Kidney glomerular epithelial cell (primary cell): ENCODE data around the gene CAND2.
"Not testable (repeated sequence)": the region's sequence is repeated elsewhere in the genome, so short reads cannot be mapped to it uniquely, and the experiment has no call there.

Source experiments
- DNase-seq: peaks from one replicate; lab custom pipeline; 2025; lab: John Stamatoyannopoulos, UW

The CAND2 gene

GRCh38 chr3:12862387-12862786 lies 65.9 kb downstream of the CAND2 start:
- no peak for DNase-seq

DNA sequence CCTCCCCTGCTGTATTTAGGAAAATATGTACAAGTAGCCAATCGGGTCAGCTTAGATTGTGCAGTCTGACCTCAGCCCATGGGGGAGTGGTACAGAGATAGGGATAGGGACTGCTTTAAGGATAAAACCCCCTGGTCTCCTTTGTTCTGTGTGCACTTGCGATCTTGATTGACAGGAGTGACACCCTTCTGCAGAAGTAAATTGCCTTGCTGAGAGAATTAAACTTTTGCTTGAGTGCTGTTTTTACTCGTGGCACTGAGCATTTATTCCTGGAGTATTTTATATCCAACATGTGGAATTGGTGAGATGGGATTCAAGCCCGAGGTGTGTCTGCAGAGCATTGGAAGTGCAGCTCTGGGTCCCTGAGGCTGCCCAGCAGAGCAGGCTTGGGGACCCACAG lies 68.8 kb downstream of the CAND2 start:
- DNase-seq: no peak

DNA sequence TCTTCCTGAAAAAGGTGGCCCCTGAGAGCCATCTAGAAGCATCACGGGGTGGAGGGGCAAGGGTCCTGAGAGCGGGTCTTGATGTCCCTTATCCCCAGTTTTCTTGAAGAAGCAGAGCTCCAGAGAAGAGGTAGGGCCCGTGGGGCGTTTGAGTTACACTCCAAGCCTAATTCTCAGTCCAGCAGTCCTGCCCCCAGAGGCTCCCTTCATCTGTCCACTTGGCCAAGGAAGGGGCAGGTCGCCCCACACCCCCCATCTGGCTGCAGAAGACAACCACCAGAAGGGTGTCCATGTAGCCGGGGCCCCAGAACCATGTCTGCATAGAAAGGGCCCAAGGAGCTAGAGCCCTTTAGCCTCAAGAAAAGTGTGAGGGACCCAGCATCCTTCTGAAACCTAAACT lies 70.4 kb downstream of the CAND2 start:
- no peak for DNase-seq

DNA sequence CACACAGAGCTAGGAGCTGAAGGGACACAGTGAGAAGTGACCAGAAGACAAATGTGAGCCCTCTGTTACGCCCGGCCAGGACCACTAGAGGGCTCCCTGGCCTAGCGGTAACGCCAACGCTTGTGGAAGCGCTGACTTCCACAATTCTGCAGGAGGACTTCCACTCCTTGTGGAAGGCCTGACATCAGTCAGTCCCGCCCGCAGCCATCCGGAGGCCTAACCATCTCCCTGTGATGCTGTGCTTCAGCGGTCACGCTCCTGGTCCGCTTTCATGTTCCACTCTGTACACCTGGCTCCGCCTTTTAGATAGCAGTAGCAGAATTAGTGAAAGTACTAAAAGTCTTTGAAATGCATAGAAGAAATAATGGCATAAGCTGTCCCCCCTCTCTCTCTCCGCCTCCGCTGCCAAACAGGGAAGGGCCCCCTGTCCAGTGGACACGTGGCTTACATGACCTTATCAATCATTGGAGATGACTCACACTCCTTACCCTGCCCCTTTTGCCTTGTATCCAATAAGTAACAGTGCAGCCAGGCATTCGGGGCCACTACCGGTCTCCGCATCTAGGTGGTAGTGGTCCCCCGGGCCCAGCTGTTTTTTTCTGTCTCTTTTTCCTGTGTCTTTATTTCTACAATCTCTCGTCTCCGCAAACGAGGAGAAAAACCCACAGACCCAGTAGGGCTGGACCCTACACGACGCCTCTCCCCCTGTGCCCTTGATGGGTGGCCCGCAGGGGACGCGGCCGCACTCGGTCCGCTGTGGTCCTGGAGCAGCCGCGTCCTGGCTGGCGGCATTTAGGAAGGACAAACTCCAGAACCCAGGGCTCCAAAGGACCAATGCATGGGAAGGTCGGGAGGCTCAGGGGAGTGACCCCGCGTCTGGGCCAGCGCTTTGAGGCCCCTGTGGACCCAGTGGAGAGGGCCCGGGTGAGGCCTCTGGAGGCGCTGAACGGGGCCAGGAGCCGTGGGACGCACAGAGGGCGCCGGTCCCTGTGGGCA lies 71.9 kb downstream of the CAND2 start:
- DNase-seq: peak; percentile 49

GRCh38 chr3:12869035-12869621 lies 72.6 kb downstream of the CAND2 start:
- DNase-seq: no peak

- no peak for DNase-seq
Measured at GRCh38 chr3:12870942-12871341, 74.5 kb downstream of the CAND2 start.

DNA sequence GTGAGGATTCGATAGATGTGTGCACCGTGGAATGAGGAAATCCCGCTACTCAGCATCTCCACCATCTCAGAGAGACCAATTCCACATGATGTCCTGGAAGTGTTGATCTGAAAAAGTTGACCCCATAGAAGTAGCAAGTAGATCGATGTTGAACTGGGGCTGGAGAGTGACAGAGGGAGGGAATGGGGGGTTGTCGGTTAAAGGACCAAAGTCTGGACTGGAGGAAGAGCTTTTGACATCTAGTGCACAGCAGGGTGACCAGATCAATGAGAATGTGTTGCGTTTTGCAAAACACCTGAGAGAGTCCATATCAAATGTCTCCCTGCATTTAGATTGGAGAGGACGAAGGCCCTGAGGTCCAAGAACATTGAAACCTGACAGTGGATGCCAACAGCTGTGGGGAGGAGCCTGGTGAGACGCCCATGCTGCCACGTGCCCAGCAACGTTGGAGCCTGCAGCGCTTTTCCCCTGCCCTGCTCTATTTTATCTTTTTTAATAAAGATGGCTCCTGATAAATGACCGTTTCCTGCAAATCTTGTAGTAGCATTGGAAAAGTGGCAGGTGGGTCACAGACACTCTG lies 75.0 kb downstream of the CAND2 start:
- DNase-seq: no peak

DNA sequence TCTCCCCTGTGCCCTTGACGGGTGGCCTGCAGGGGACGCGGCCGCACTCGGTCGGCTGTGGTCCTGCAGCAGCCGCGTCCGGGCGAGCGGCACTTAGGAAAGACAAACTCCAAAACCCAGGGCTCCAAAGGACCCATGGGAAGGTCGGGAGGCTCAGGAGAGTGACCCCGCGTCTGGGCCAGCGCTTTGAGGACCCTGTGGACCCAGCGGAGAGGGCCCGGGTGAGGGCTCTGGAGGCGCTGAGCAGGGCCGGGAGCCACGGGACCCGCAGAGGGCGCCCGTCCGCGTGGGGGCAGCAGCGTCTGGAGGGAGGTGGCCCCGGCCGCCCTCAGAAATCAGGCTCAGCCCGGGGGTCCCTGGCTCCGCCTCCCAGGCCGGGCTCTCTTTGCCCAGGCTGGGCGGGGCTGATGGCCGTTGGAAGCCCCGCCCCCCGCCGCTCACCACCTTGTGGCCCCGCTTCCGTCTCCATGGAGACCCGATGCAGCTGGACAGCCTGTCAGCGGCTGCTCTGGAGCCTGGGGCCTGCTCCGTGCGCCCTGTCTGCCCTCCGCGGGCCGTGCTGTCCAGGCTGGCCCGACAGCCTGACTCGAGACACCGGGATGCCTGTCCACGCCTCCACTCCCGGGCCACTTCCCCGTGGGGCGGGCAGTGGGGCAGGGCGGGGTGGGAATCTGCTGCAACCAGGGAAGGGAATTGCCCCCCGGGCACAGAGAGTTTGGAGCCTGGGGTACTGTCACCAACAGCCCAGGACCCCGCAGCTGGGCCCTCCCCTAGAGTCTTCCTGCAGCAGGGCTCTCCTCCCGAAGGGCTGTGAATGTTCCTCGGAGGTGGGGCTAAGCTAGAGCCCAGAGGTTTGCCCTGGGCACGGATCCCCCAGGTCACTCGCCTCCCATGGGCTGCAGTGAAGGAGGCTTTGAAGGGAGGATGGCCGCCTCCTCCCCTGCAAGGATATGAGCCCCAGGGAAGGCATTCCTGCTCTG lies 79.7 kb downstream of the CAND2 start:
- DNase-seq: no peak

- no peak for DNase-seq
Measured at GRCh38 chr3:12877040-12877439, 80.6 kb downstream of the CAND2 start.

GRCh38 chr3:12878141-12878574 lies 81.7 kb downstream of the CAND2 start:
- no peak for DNase-seq

DNA sequence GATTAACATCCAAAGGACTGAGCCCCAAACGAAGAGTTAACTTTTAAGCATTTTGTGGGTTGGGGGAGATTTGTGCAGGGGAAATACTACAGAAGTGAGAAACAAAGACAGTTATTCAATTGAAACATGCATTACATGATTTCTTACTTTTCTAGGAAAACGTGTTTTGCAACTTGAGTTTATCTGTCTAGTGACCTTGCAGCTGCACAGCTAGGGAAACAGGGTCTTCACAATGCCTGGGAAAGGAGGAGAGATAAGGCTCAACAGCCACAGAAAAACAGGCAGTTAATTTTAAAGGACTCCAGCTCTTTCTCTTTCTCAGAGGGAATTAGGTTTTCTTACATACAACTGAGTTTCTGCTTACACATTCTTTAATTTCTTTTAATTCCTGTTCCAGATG lies 82.3 kb downstream of the CAND2 start:
- DNase-seq: not testable (repeated sequence)

DNA sequence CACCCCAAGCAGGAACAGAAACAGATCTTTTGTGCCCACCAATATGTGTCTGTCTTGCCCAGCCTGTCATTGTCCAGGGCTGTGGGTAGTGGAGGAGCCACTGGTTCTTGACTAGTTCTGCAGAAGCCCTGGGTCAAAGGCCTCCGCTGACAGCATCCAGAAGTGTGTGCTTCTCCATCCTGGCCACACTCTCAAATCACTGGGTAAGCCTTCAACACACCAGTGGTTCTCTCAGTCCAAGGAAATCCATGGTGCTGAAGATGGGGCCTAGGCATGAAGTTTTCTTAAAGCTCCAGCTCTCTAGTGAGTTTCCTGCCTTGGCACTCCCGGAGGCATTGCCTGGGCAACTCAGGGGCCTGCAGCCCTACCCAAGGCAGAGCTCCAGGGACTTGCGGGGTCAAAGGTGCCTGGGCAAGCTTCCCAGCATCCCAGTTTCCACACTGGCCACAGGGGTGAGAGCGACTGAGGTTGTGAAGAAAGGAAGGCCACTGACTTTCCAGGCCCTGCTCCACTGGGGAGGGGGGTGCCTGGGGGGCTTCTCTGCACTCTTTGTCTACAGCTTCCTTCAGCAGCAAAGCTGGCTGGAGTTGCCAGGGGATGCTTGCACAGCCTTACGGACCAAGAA lies 82.8 kb downstream of the CAND2 start:
- no peak for DNase-seq

DNA sequence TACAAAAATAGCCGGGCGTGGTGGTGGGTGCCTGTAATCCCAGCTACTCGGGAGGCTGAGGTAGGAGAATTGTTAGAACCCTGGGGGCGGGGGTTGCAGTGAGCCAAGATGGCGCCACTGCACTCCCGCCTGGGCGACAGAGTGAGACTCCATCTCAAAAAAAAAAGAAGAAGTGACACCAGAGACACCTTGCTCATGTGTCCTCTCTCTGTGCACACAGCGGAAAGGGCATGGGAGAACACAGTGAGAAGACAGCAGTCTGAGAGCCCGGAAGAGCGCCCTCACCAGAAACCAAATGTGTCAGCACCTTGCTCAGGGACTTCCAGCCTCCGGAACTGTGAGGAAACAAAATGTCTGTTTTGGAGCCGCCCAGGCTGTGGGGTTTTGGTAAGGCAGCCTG lies 85.4 kb downstream of the CAND2 start:
- not testable (repeated sequence) for DNase-seq

GRCh38 chr3:12882336-12883310 lies 86.1 kb downstream of the CAND2 start:
- DNase-seq: no peak

DNA sequence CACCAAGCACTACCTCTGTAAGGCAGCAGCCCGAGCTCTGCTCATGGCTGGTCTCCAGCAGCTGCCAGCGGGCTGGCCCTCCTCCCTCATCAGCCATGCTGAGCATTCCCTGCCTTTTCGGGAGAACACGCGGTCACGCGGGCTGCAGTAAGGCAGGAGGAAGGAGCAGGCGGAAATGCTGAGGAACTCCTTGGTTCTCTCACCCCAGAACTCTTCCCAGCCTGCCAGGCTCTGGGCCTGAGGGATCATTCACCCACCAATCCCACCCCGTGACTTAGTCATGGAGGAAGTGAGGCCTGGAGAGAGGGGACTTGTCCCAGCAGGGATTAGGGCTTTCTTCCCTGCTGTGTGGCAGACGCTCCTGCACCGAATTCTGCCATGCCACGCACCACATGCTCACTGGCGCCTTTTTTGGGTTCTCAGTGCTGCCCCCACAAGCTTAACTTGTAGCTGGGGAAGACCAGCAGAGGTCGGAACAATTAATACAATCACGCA lies 87.8 kb downstream of the CAND2 start:
- no peak for DNase-seq
